Endothelial cell of umbilical vein (primary cell): ENCODE data around the gene FANCI. TPM values are rescaled to one million over a fixed set of nuclear protein-coding genes. Genes with fewer than 3 reads are reported as not detected.

Experiments
- BruUV-seq: library from RNA; stranded (reverse); fragments of 400-500 nt; replicated peaks from 2 replicates; lab custom pipeline; 2021; lab: Mats Ljungman, UMichigan
- CTCF ChIA-PET: fragments of 300-600, 350-600 bp; sonication (Branson Sonifier 250); formaldehyde crosslinking; loops from one replicate; lab custom pipeline; 2021; ENCODE audit warnings: antibody characterized with exemption, inconsistent platforms; lab: Charles Lee
- POLR2A ChIA-PET: fragments of 300-600, 350-600 bp; sonication (Branson Sonifier 250); formaldehyde crosslinking; loops from one replicate; lab custom pipeline; 2021; ENCODE audit warnings: antibody characterized with exemption, inconsistent platforms; lab: Charles Lee
- DNase-seq: peaks from one replicate; pipeline ENCODE4 v3.0.0-alpha.2; 2011; ENCODE audit warnings: low read depth, low spot score
- FAIRE-seq: peaks from 2 replicates; lab custom pipeline; 2011; peaks lifted over from hg19 to GRCh38; lab: Jason Lieb, UNC
- H2AFZ ChIP-seq: 2 replicates; pipeline ENCODE4 v1.6.0; 2012; ENCODE audit warnings: low read depth, low read length, control low read depth, inconsistent platforms
- H3K27ac ChIP-seq: 2 replicates; pipeline ENCODE4 v1.5.1; 2011; ENCODE audit warnings: low read depth, mild to moderate bottlenecking, control low read depth, low read length, moderate library complexity; ENCODE audit not compliant: insufficient read depth
- H3K27me3 ChIP-seq, 2 experiments: 2 replicates each; pipeline versions ENCODE4 v1.6.0 to v1.6.1; 2011; ENCODE audit warnings: low read length in 2 of 2, mixed read lengths in 1 of 2; ENCODE audit not compliant: control insufficient read depth in 2 of 2, insufficient read depth in 2 of 2
- H3K36me3 ChIP-seq, 2 experiments: 2 replicates in 1 of 2; 3 replicates in 1 of 2; pipeline ENCODE4 v1.5.1; 2011; ENCODE audit warnings: low read length in 2 of 2, mild to moderate bottlenecking in 1 of 2, moderate library complexity in 1 of 2; ENCODE audit not compliant: control insufficient read depth in 2 of 2, insufficient read depth in 2 of 2; ENCODE audit errors: extremely low read depth in 1 of 2
- H3K4me1 ChIP-seq: 3 replicates; pipeline ENCODE4 v1.5.1; 2011; ENCODE audit warnings: mild to moderate bottlenecking, low read length; ENCODE audit not compliant: control insufficient read depth, insufficient read depth; ENCODE audit errors: extremely low read depth
- H3K4me2 ChIP-seq: 2 replicates; pipeline ENCODE4 v1.6.1; 2011; ENCODE audit warnings: low read length, control low read depth, mixed read lengths; ENCODE audit not compliant: insufficient read depth
- H3K4me3 ChIP-seq, 3 experiments: fragments of 200-600 bp in 1 of 3; sonication (generic), shearing (Covaris generic) in 1 of 3; replicated peaks in 1 of 3; 2 replicates each; pipeline ENCODE4 v1.5.1; 2011 to 2016; ENCODE audit warnings: control low read depth in 3 of 3, low read length in 3 of 3, mild to moderate bottlenecking in 2 of 3, inconsistent platforms in 1 of 3, low read depth in 1 of 3, moderate library complexity in 1 of 3; ENCODE audit not compliant: insufficient read depth in 1 of 3
- H3K79me2 ChIP-seq: 2 replicates; pipeline ENCODE4 v1.6.0; 2012; ENCODE audit warnings: low read length, inconsistent platforms; ENCODE audit not compliant: control insufficient read depth, insufficient read depth
- H3K9ac ChIP-seq: replicated peaks from 2 replicates; pipeline ENCODE3; 2011; ENCODE audit warnings: low read length, control low read depth; ENCODE audit not compliant: insufficient read depth; ENCODE audit errors: extremely low read depth
- H3K9me1 ChIP-seq: replicated peaks from 3 replicates; pipeline ENCODE4 v1.6.0; 2011; ENCODE audit warnings: mild to moderate bottlenecking, low read length; ENCODE audit not compliant: control insufficient read depth, insufficient read depth; ENCODE audit errors: extremely low read depth
- H3K9me3 ChIP-seq: replicated peaks from 2 replicates; pipeline ENCODE4 v1.5.1; 2012; ENCODE audit warnings: low read length, inconsistent platforms; ENCODE audit not compliant: control insufficient read depth, insufficient read depth
- H4K20me1 ChIP-seq: replicated peaks from 2 replicates; pipeline ENCODE3; 2011; ENCODE audit warnings: mild to moderate bottlenecking, low read length; ENCODE audit not compliant: control insufficient read depth, insufficient read depth; ENCODE audit errors: extremely low read depth
- CTCF ChIP-seq, 2 donors: IDR thresholded peaks; 1 replicate in 1 of 2; 2 replicates in 1 of 2; pipeline ENCODE4 v1.5.1; 2011; ENCODE audit warnings: low read length in 2 of 2, mild to moderate bottlenecking in 2 of 2, moderate library complexity in 2 of 2, control low read depth in 1 of 2, inconsistent platforms in 1 of 2, low read depth in 1 of 2; ENCODE audit not compliant: insufficient read depth in 1 of 2; ENCODE audit errors: extremely low read depth in 1 of 2
- EZH2 ChIP-seq: IDR thresholded peaks from 2 replicates; pipeline ENCODE4 v1.6.1; 2012; ENCODE audit warnings: borderline replicate concordance, low read depth, mild to moderate bottlenecking, moderate library complexity, low read length, inconsistent platforms; ENCODE audit not compliant: severe bottlenecking
- FOS ChIP-seq: IDR thresholded peaks from 2 replicates; pipeline ENCODE4 v1.6.1; 2011; ENCODE audit warnings: mild to moderate bottlenecking, low read length, moderate library complexity, borderline replicate concordance; ENCODE audit not compliant: insufficient read depth
- GATA2 ChIP-seq: IDR thresholded peaks from 2 replicates; pipeline ENCODE4 v1.7.0; 2011; ENCODE audit warnings: low read depth, mild to moderate bottlenecking, moderate library complexity, mixed read lengths, low read length; ENCODE audit not compliant: insufficient read length, insufficient read depth
- JUN ChIP-seq: IDR thresholded peaks from 2 replicates; pipeline ENCODE4 v1.6.1; 2011; ENCODE audit warnings: borderline replicate concordance, low read depth; ENCODE audit not compliant: insufficient read length, insufficient read depth
- MYC ChIP-seq: IDR thresholded peaks from one replicate; pipeline ENCODE4 v1.6.1; 2011; ENCODE audit warnings: mild to moderate bottlenecking, low read depth, low read length
- POLR2A ChIP-seq: IDR thresholded peaks from 2 replicates; pipeline ENCODE4 v1.6.1; 2012; ENCODE audit warnings: low read depth, mild to moderate bottlenecking, control low read depth, low read length
- POLR2AphosphoS5 ChIP-seq: IDR thresholded peaks from 2 replicates; pipeline ENCODE4 v1.6.1; 2012; ENCODE audit warnings: low read depth, mild to moderate bottlenecking, control low read depth, low read length, moderate library complexity; ENCODE audit not compliant: insufficient read depth
- dilution Hi-C: fragments of 300-500 bp; cut with MboI; formaldehyde crosslinking; loops from one replicate; pipeline ENCODE4 v1.15.0; 2019; ENCODE audit warnings: low sequenced_read_pairs; ENCODE audit not compliant: extremely low pct_ligation_motif_present
- intact Hi-C: fragments of 100-400 bp; cut with micrococcal nuclease; formaldehyde crosslinking; loops from one replicate; pipeline ENCODE4 v1.10.0; 2022
- polyA plus RNA-seq, 4 experiments: library from polyadenylated mRNA; depleted of rRNA in 3 of 4; stranded (reverse) in 3 of 4; unstranded in 1 of 4; fragments of >200 nt; gene quantifications; 2 replicates each; pipeline versions ENCODE4 v1.2.1 to v1.2.3, GENCODE V29; 2011 to 2012; ENCODE audit warnings: missing spikeins in 1 of 4
- total RNA-seq: library from RNA; stranded (reverse); gene quantifications from 2 replicates; pipeline ENCODE4 v1.2.3, GENCODE V29; 2021
- TF ChIP-seq, protein P1 (sequence below): IDR thresholded peaks from 2 replicates; pipeline ENCODE4 v1.6.1; 2011; ENCODE audit not compliant: insufficient read depth, insufficient read length

Gene FANCI
- total and polyA plus RNA-seq, 2 donors (not counting 3 experiments of a cell fraction or from before 2014, with no cell fraction given) = 10.8 to 74.7 TPM

GRCh38 chr15:89195836-89196235 lies 47.9 kb upstream of the FANCI start:
- POLR2A ChIA-PET = no interaction called here
- no peak for TF ChIP-seq CTCF (IDR thresholded peaks at IDR 0.05; ENCODE audit: extremely low read depth in 1 of 2, insufficient read depth in 1 of 2, low read depth in 1 of 2, low read length in 2 of 2)
- TF ChIP-seq GATA2 = no peak
- no peak for TF ChIP-seq FOS
- TF ChIP-seq POLR2A = no peak
- TF ChIP-seq, protein P1, sequence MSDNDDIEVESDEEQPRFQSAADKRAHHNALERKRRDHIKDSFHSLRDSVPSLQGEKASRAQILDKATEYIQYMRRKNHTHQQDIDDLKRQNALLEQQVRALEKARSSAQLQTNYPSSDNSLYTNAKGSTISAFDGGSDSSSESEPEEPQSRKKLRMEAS = no peak
- no peak for TF ChIP-seq POLR2AphosphoS5
- TF ChIP-seq EZH2 = no peak
- no peak for TF ChIP-seq JUN
- TF ChIP-seq MYC = no peak
- peaks cover 19% of the 10 kb centered on the region for H3K4me1 ChIP-seq
- H3K79me2 ChIP-seq = no peaks in the 10 kb centered on the region
- H3K27ac ChIP-seq = no peak overlapping the region
- no peak for FAIRE-seq
- H4K20me1 ChIP-seq = no peaks in the 10 kb centered on the region
- no TSS peak for BruUV-seq
- H2AFZ ChIP-seq = no peak overlapping the region
- peaks cover 0 to 2% of the 10 kb centered on the region in 2 experiments for H3K36me3 ChIP-seq
- no peak overlapping the region for H3K4me3 ChIP-seq
- no peak overlapping the region for H3K4me2 ChIP-seq
- CTCF ChIA-PET = interaction anchor here (0.7 to 7.3 kb wide), 3 partner anchors 10 to 62 kb away, joined by 3 to 80 read pairs (median 5); no protein-coding TSS in a partner anchor
- H3K9ac ChIP-seq = no peak overlapping the region
- H3K9me3 ChIP-seq = no peaks in the 10 kb centered on the region
- dilution Hi-C loops = no loop called here
- H3K9me1 ChIP-seq = no peaks in the 10 kb centered on the region
- DNase-seq = no peak
- H3K27me3 ChIP-seq = no peaks in the 10 kb centered on the region
- intact Hi-C loops = no loop called here
